HG03039 (cell line): ENCODE measurements around the gene PRR32.
"Not testable (repeated sequence)": the region's sequence is repeated elsewhere in the genome, so short reads cannot be mapped to it uniquely, and the experiment has no call there.

Source experiments
- ATAC-seq: cut with Tn5 transposase; IDR thresholded peaks from one replicate; pipeline ENCODE4 v1.9.1; 2021; ENCODE audit warnings: mild to moderate bottlenecking, moderate library complexity; ENCODE audit not compliant: unreplicated experiment

The PRR32 gene

GRCh38 chrX:126819429-126819828 is at the start of gene PRR32:
PRR32 (plus strand) TSS chrX:126819729; CDS start chrX:126819844, 115 bp downstream.
- ATAC-seq = no peak

GRCh38 chrX:126770179-126770578 is 49.4 kb upstream of the PRR32 start:
- ATAC-seq = no peak

GRCh38 chrX:126785539-126785938 is 34.0 kb upstream of the PRR32 start:
- ATAC-seq = no peak

- ATAC-seq = no peak
Observed at GRCh38 chrX:126799059-126799458, 20.5 kb upstream of the PRR32 start.

- not testable (repeated sequence) for ATAC-seq
Observed at GRCh38 chrX:126806784-126807183, 12.7 kb upstream of the PRR32 start.

- no peak for ATAC-seq
Observed at GRCh38 chrX:126815806-126816205, 3.7 kb upstream of the PRR32 start.

- no peak for ATAC-seq
Observed at GRCh38 chrX:126820700-126821420, 1.3 kb downstream of the PRR32 start.

GRCh38 chrX:126824338-126825007 is 4.9 kb downstream of the PRR32 start:
- ATAC-seq = no peak

GRCh38 chrX:126825566-126826193 is 6.2 kb downstream of the PRR32 start:
- no peak for ATAC-seq

- ATAC-seq = no peak
Observed at GRCh38 chrX:126836186-126836585, 16.7 kb downstream of the PRR32 start.

GRCh38 chrX:126847143-126847542 is 27.6 kb downstream of the PRR32 start:
- no peak for ATAC-seq

GRCh38 chrX:126855839-126856524 is 36.5 kb downstream of the PRR32 start:
- no peak for ATAC-seq
